NCI-H2029 (cell line): ENCODE measurements around the gene PNPLA6.
"Not testable (repeated sequence)": the region's sequence is repeated elsewhere in the genome, so short reads cannot be mapped to it uniquely, and the experiment has no call there.

ENCODE experiments used
- DNase-seq: peaks from one replicate; lab custom pipeline; 2025; lab: John Stamatoyannopoulos, UW

The PNPLA6 gene

DNA sequence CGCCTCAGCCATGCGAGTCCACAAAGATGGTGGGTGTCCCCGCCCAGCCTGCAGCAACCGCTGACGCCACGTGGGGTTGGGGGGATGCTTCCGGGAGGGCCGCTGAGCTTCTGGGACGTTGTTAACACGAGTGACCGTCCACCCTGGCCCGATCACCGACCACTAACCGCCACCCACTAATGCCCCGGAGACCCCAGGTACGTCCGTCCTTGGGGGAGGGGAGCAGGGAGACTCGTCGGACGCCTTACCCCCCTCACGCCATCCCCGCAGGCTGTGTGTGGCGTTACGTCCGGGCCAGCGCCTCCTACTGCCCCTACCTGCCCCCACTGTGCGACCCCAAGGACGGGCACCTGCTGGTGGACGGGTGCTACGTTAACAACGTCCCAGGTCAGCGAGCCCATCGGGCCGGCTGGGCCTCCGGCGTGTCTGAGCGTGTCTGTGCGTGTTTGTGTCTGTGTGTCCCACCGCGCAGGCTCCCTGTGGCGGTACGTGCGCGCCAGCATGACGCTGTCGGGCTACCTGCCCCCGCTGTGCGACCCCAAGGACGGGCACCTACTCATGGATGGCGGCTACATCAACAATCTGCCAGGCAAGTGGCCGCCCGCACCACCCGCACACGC, 21.3 kb downstream of the PNPLA6 start:
- no peak for DNase-seq

- DNase-seq: no peak
Observed at GRCh38 chr19:7558667-7559066, 23.1 kb downstream of the PNPLA6 start.

DNA sequence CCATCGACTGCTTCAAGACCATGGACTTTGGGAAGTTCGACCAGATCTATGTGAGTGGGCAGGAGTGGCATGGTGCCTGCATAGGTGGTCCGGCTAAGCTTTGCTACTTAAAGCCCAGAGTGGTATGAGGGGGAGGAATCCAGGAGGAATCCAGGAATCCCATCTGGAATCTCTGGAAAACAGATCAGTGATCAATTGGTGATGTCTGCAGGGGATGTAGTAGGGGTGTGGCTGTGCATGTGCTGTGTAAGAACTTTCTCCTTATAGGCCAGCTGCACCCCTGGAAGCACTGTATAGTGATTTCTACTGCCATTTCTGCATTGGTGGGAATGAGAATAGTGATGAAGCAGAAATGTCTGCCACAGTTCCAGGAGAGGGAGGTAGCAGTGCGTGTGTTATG, 23.6 kb downstream of the PNPLA6 start:
- DNase-seq: no peak

- DNase-seq: no peak
Observed at GRCh38 chr19:7560255-7560654, 24.7 kb downstream of the PNPLA6 start.

GRCh38 chr19:7561325-7561724, 25.8 kb downstream of the PNPLA6 start:
- DNase-seq: no peak

- no peak for DNase-seq
Observed at GRCh38 chr19:7562646-7563393, 27.3 kb downstream of the PNPLA6 start.

DNA sequence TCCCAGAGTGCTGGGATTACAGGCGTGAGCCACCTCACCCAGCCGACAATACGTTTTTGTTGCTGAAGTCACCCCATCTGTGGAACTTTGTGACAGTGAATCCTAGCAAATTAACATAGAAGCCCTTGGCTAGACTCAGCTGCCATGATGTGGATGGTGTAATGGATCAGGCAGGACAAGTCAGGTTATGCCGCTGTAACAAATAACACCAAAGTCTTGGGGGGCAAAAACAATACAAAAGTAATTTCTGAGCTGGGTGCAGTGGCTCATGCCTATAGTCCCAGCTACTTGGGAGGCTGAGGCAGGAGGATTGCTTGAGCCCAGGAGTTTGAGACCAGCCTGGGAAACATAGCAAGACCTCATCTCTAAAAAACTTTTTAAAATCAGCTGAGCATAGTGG, 29.3 kb downstream of the PNPLA6 start:
- no peak for DNase-seq

DNA sequence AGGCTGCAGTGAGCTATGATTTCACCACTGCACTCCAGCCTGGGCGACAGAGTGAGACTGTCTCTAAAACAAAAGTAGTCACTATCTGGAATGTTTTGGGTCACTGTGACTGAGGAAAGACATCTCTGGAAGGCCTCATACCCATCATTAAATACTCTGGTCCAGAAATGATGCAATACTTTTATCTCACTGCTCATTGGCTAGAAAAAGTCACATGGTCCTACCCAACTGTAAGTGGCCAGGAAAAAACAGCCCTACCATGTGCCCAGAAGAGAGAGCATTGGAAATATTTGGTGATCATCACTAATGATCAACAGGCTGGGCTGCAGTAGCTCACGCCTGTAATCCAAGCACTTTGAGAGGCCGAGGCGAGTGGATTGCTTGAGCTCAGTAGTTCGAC, 29.8 kb downstream of the PNPLA6 start:
- no peak for DNase-seq

DNA sequence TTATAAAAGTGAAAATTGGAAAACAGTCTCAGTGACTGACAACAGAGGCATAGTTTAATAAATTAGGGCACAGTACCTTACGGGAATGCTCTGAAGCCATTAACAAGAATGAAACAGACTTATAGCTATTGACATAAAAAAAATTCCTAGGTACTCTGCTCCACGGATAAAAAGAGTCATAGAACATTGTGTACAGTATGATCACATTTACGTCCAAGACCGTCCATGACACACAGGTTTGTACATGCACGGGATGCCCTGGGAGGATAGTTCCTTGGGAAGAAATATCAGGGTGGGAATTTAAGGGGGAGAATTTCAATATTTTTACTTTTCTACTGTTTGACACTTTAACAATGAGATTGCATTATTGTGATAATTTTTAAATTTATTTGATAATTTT, 35.2 kb downstream of the PNPLA6 start:
- no peak for DNase-seq

- no peak for DNase-seq
Observed at GRCh38 chr19:7575434-7576040, 40.0 kb downstream of the PNPLA6 start.

DNA sequence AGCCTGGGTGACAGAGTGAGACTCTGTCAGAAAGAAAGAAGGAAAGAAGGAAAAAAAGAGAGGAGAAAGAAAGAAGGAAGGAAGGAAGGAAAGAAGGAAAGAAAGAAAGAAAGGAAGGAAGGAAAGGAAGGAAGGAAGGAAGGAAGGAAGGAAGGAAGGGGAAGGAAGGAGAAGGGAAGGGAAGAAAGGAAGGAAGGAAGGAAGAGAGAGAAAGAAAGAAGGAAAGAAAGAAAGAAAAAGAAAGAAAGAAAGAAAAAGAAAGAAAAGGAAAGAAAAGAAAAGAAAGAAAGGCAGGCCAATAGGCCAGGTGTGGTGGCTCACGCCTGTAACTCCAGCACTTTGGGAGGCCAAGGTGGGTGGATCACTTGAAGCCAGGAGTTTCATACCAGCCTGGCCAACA, 41.9 kb downstream of the PNPLA6 start:
- DNase-seq: not testable (repeated sequence)

DNA sequence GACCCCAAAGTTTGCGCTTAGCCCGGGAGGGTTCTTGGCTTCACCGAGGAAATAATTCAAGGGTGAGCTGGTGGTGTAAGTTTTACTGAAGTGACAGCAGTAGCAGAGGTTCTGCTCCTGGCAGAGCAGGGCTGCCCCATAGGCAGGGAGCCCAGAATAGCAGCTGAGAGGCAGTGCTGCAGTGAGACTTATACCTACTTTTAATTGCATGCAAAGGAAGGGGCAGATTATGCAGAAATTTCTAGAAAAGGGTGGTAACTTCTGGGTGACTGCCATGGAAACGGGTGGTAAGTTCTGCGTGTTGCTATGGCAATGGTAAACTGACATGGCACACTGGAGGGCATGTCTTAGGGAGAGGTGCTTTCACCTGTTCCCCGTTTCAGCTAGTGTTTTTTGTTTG, 42.6 kb downstream of the PNPLA6 start:
- DNase-seq: no peak

DNA sequence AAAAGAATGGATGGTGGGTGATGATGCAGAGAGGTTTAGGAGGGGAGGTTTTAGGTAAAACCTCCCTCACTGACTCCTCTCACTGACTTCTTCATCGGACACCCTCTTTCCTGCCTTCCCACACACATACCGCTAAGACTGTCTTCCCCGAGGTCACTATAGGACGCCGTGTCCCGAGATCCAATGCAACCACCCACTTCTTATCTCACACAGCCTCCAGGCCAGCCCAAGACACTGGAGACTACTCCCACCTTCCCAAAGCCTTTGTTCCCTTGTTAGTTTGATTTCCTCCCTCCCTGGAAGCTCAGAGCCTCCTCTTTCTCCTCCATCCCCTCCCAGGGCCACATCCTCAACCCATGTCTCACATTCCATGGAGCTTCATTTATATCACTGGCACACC, 43.7 kb downstream of the PNPLA6 start:
- no peak for DNase-seq

- no peak for DNase-seq
Observed at GRCh38 chr19:7582446-7582845, 46.9 kb downstream of the PNPLA6 start.

- DNase-seq: no peak
Observed at GRCh38 chr19:7589822-7590221, 54.3 kb downstream of the PNPLA6 start.

DNA sequence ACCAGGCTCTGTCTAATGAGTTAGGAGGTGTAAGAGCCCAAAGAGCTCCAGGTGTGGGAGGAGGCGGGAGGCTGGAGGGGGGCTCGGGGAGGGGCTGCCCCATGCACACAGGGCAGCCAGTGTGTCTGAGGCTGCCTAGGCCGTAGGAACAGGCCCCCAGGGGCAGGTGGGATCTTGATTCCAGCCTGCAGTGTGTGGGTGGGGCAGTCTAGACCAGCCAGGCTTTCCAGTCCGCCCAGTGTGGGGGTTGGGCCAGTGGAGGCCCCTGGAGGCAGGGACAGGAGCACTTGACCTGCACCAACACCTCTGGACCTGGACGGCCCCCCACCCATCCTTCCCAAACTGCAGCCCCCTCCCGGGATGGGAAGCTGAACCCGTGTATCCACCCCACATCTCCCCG, 54.7 kb downstream of the PNPLA6 start:
- no peak for DNase-seq

- DNase-seq: peak; percentile 61
Observed at GRCh38 chr19:7595466-7596133, 60.1 kb downstream of the PNPLA6 start, which contains the start of gene CAMSAP3. Gene CAMSAP3, plus strand, starts transcription at chr19:7595863. Its CDS starts 140 bp downstream, at chr19:7596003.

GRCh38 chr19:7596211-7596937, 60.9 kb downstream of the PNPLA6 start:
- DNase-seq: no peak

GRCh38 chr19:7597689-7598088, 62.2 kb downstream of the PNPLA6 start:
- DNase-seq: no peak

GRCh38 chr19:7598180-7598579, 62.7 kb downstream of the PNPLA6 start:
- no peak for DNase-seq

DNA sequence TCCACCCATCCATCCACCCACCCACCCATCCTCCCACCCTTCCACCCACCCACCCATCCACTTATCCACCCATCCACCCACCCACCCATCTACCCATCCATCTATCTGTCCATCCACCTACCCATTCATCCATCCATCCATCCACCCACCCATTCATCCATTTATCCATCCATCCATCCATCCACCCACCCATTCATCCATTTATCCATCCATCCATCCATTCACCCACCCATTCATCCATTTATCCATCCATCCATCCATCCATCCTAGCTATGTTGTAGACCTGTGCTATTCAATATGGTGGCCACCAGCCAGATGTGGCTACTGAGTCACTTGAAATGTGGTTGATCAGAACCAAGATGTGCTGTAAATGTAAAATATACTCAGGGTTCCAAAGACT, 65.2 kb downstream of the PNPLA6 start:
- no peak for DNase-seq
